ENCODE measurements around the gene MEIS3. TPM values are rescaled to one million over a fixed set of nuclear protein-coding genes. Genes with fewer than 3 reads are reported as not detected.
A peak's percentile ranks its signal among the peaks of the same experiment; 100 is the strongest.

Gene MEIS3
- total RNA-seq, 3 donors from 2014 or later (not counting 1 experiment from before 2014, with no cell fraction given), result not detected

GRCh38 chr19:47428177-47428894, 9.0 kb upstream of the MEIS3 start:
- DNase-seq (peak; percentile 49 to 94), ATAC-seq (peak; percentile 79 to 83 (median 79))
- no peak overlapping the region for H3K27ac ChIP-seq (ENCODE audit: low read length)
- no peak overlapping the region for H3K4me3 Mint-ChIP-seq
- no peaks in the 10 kb centered on the region for H3K9me3 Mint-ChIP-seq
- no peak overlapping the region for H3K4me3 ChIP-seq (ENCODE audit: low read length)
- H3K36me3 ChIP-seq (ENCODE audit: control insufficient read depth, insufficient read depth, low read length), result no peaks in the 10 kb centered on the region
- 2% methylated on average over 27 of the region's 27 CpGs for WGBS (ENCODE audit: insufficient coverage)
- H3K4me1 ChIP-seq (ENCODE audit: control insufficient read depth, insufficient read depth, low read length), result peaks cover 25% of the 10 kb centered on the region
- H3K4me1 Mint-ChIP-seq, result peaks cover 5 to 9% of the 10 kb centered on the region in 2 donors
- no peak overlapping the region for H3K27ac Mint-ChIP-seq
- H3K36me3 Mint-ChIP-seq, result no peaks in the 10 kb centered on the region
- H3K27me3 Mint-ChIP-seq (ENCODE audit: low read depth in 2 of 2), result peaks cover 29 to 35% of the 10 kb centered on the region in 2 donors
- H3K27me3 ChIP-seq (ENCODE audit: control insufficient read depth, insufficient read depth, low read length), result peaks cover 35% of the 10 kb centered on the region
- intact Hi-C loops (cut with micrococcal nuclease), result no loop called here
- no peak for TF ChIP-seq CTCF (IDR thresholded peaks at IDR 0.05)
- no peaks in the 10 kb centered on the region for H3K9me3 ChIP-seq (ENCODE audit: control insufficient read depth, insufficient read depth, low read length)

- Histone ChIP-seq H3K4me1 (ENCODE audit: control insufficient read depth, insufficient read depth, low read length) (peaks cover 25% of the 10 kb centered on the region), H3K9me3 (ENCODE audit: control insufficient read depth, insufficient read depth, low read length) (no peaks in the 10 kb centered on the region), H3K36me3 (ENCODE audit: control insufficient read depth, insufficient read depth, low read length) (no peaks in the 10 kb centered on the region), H3K27me3 (ENCODE audit: control insufficient read depth, insufficient read depth, low read length) (peaks cover 42% of the 10 kb centered on the region), H3K27ac (ENCODE audit: low read length) (no peak overlapping the region), H3K4me3 (ENCODE audit: low read length) (no peak overlapping the region)
- Mint-ChIP-seq H3K27ac (no peak overlapping the region), H3K4me1 (peaks cover 5 to 14% of the 10 kb centered on the region in 2 donors), H3K9me3 (peaks cover 0 to 3% of the 10 kb centered on the region in 2 donors), H3K27me3 (ENCODE audit: low read depth in 2 of 2) (peaks cover 29 to 39% of the 10 kb centered on the region in 2 donors), H3K36me3 (no peaks in the 10 kb centered on the region), H3K4me3 (peak overlapping the region; percentile 43)
- ATAC-seq (peak; percentile 66 to 75 (median 70)), DNase-seq (peak; percentile 63 to 84)
- WGBS (ENCODE audit: insufficient coverage), result 6% methylated on average over 17 of the region's 17 CpGs
- peak; percentile 88 for TF ChIP-seq CTCF (IDR thresholded peaks at IDR 0.05)
- intact Hi-C loops (cut with micrococcal nuclease), result loop anchor here (1.0 kb wide), 1 partner anchor 131 kb away; no protein-coding TSS in a partner anchor
Observed at GRCh38 chr19:47427241-47428176, 8.2 kb upstream of the MEIS3 start.

- Mint-ChIP-seq H3K27ac (no peak overlapping the region), H3K36me3 (no peaks in the 10 kb centered on the region), H3K4me1 (peaks cover 9 to 36% of the 10 kb centered on the region in 2 donors), H3K9me3 (peaks cover 0 to 3% of the 10 kb centered on the region in 2 donors), H3K4me3 (no peak overlapping the region), H3K27me3 (ENCODE audit: low read depth in 2 of 2) (peaks cover 44 to 50% of the 10 kb centered on the region in 2 donors)
- intact Hi-C loops (cut with micrococcal nuclease), result no loop called here
- DNase-seq (no peak), ATAC-seq (no peak)
- H3K9me3 ChIP-seq (ENCODE audit: control insufficient read depth, insufficient read depth, low read length), result no peaks in the 10 kb centered on the region
- H3K27me3 ChIP-seq (ENCODE audit: control insufficient read depth, insufficient read depth, low read length), result peaks cover 47% of the 10 kb centered on the region
- H3K4me1 ChIP-seq (ENCODE audit: control insufficient read depth, insufficient read depth, low read length), result peaks cover 16% of the 10 kb centered on the region
- H3K36me3 ChIP-seq (ENCODE audit: control insufficient read depth, insufficient read depth, low read length), result no peaks in the 10 kb centered on the region
- no peak overlapping the region for H3K4me3 ChIP-seq (ENCODE audit: low read length)
- 17% methylated on average over 16 of the region's 19 CpGs for WGBS (ENCODE audit: insufficient coverage)
- H3K27ac ChIP-seq (ENCODE audit: low read length), result no peak overlapping the region
- TF ChIP-seq CTCF (IDR thresholded peaks at IDR 0.05), result no peak
Observed at GRCh38 chr19:47423203-47423882, 4.0 kb upstream of the MEIS3 start.
